HepG2 (cell line): ENCODE data around the gene EIF3A. TPM values are rescaled to one million over a fixed set of nuclear protein-coding genes. Genes with fewer than 3 reads are reported as not detected.
A peak's percentile ranks its signal among the peaks of the same experiment; 100 is the strongest.

ENCODE experiments used
- JUN ChIP-seq: sonication (generic); formaldehyde crosslinking; IDR thresholded peaks from 2 replicates; pipeline ENCODE4 v1.4.0; 2020; ENCODE audit warnings: mild to moderate bottlenecking, missing genetic modification reagents
- MBD4 ChIP-seq: IDR thresholded peaks from 2 replicates; pipeline ENCODE4 v1.6.1; 2012; ENCODE audit warnings: low read length, inconsistent platforms, borderline replicate concordance
- PHB2 ChIP-seq: fragments of 450-650 bp; IDR thresholded peaks from 2 replicates; pipeline ENCODE4 v1.6.1; 2018; ENCODE audit not compliant: partially characterized antibody
- PHF21A ChIP-seq: sonication (generic); formaldehyde crosslinking; IDR thresholded peaks from 2 replicates; pipeline ENCODE4 v1.5.0; 2020; ENCODE audit warnings: mild to moderate bottlenecking, missing genetic modification reagents
- ZNF235 ChIP-seq: sonication (generic); formaldehyde crosslinking; IDR thresholded peaks from 2 replicates; pipeline ENCODE4 v1.8.1; 2023; ENCODE audit warnings: mild to moderate bottlenecking, missing genetic modification reagents, borderline replicate concordance
- ZNF317 ChIP-seq: sonication (generic); formaldehyde crosslinking; IDR thresholded peaks from 2 replicates; pipeline ENCODE4 v1.5.0; 2020; ENCODE audit warnings: mild to moderate bottlenecking, missing genetic modification reagents
- ZNF746 ChIP-seq: sonication (generic); formaldehyde crosslinking; IDR thresholded peaks from 2 replicates; pipeline ENCODE4 v1.8.0; 2022; ENCODE audit warnings: mild to moderate bottlenecking, missing genetic modification reagents
- polyA plus RNA-seq, 8 experiments: library from polyadenylated mRNA; depleted of rRNA in 3 of 8; stranded (reverse) in 7 of 8; unstranded in 1 of 8; fragments of >200 nt; fragmentation: Illumina TruSeq in 4 of 8; extraction: Trizol in 4 of 8; gene quantifications; 2 replicates each; pipeline versions ENCODE4 v1.2.1 to v1.2.3, GENCODE V29; 2011 to 2016; ENCODE audit warnings: low read depth in 4 of 8, missing spikeins in 1 of 8, mixed read lengths in 1 of 8; ENCODE audit not compliant: insufficient read depth in 1 of 8
- total RNA-seq, 5 experiments: library from RNA; depleted of rRNA; stranded (reverse); fragments of >200 nt; fragmentation: Illumina TruSeq; extraction: Trizol; gene quantifications; 2 replicates each; pipeline ENCODE4 v1.2.3, GENCODE V29; 2016; ENCODE audit warnings: low read depth in 1 of 5
- TF ChIP-seq, protein P1 (sequence below): sonication (generic); formaldehyde crosslinking; IDR thresholded peaks from 2 replicates; pipeline ENCODE4 v1.5.1; 2020; ENCODE audit warnings: missing genetic modification reagents, mild to moderate bottlenecking, borderline replicate concordance
- TF ChIP-seq, protein P2 (sequence below): IDR thresholded peaks from 2 replicates; pipeline ENCODE4 v1.6.1; 2016
- TF ChIP-seq, protein P3 (sequence below), 2 experiments: sonication (generic) in 1 of 2; formaldehyde crosslinking in 1 of 2; IDR thresholded peaks; 2 replicates each; pipeline versions ENCODE4 v1.4.0 to v1.6.1; 2018 to 2020; ENCODE audit warnings: missing genetic modification reagents in 2 of 2, borderline replicate concordance in 1 of 2, low read depth in 1 of 2, mild to moderate bottlenecking in 1 of 2, missing biosample characterization in 1 of 2
- TF ChIP-seq, protein P4 (sequence below): sonication (generic); formaldehyde crosslinking; IDR thresholded peaks from 2 replicates; pipeline ENCODE4 v1.4.0; 2020; ENCODE audit warnings: mild to moderate bottlenecking, low read depth, missing genetic modification reagents
- TF ChIP-seq, protein P5 (sequence below): sonication (generic); formaldehyde crosslinking; IDR thresholded peaks from 2 replicates; pipeline ENCODE4 v1.9.0; 2022; ENCODE audit warnings: low read depth, missing genetic modification reagents
- TF ChIP-seq, protein P6 (sequence below): sonication (generic); formaldehyde crosslinking; IDR thresholded peaks from 2 replicates; pipeline ENCODE4 v1.5.0; 2020; ENCODE audit warnings: mild to moderate bottlenecking, missing genetic modification reagents
- TF ChIP-seq, protein P7 (sequence below): IDR thresholded peaks from 2 replicates; pipeline ENCODE4 v1.6.1; 2018; ENCODE audit warnings: missing genetic modification reagents, mild to moderate bottlenecking, missing compliant biosample characterization

The EIF3A gene
- total and polyA plus RNA-seq, 2 of the 13 experiments (the other 11 are each of a cell fraction or from before 2014, with no cell fraction given), result 25.6 to 117 TPM

DNA sequence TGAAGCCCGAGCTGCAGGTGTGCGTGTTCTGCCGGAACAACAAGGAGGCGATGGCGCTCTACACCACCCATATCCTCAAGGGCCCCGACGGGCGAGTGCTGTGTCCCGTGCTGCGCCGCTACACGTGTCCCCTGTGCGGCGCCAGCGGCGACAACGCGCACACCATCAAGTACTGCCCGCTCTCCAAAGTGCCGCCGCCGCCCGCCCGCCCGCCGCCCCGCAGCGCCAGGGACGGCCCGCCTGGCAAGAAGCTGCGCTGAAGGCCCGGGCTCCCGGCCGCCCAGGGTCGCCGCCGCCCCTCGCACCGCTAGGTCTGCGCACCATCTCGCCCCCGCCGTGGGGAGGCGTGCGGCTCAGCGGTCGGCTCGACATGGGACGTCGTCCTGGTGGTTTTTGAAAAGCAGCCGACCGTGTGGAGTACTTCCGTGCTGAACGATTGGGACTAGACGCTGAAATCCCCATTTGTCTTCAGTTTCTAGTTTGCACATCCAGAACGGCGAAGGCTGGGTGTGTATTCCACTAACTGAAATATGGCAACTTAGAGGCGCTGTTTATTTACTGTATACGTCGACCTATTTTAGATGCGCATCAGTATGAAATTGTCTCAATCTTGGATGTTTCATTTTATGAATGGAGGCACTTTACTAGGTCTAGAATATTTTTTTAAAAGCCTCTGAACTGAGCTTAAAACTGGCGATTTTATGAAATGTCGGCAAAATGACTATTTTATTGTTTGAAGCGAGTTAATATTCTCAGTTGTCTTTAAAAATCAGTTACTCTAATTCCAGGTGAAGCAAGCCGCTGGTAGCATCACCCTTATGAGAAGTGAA, 50.0 kb downstream of the EIF3A start (continued):
- TF ChIP-seq, protein P1, sequence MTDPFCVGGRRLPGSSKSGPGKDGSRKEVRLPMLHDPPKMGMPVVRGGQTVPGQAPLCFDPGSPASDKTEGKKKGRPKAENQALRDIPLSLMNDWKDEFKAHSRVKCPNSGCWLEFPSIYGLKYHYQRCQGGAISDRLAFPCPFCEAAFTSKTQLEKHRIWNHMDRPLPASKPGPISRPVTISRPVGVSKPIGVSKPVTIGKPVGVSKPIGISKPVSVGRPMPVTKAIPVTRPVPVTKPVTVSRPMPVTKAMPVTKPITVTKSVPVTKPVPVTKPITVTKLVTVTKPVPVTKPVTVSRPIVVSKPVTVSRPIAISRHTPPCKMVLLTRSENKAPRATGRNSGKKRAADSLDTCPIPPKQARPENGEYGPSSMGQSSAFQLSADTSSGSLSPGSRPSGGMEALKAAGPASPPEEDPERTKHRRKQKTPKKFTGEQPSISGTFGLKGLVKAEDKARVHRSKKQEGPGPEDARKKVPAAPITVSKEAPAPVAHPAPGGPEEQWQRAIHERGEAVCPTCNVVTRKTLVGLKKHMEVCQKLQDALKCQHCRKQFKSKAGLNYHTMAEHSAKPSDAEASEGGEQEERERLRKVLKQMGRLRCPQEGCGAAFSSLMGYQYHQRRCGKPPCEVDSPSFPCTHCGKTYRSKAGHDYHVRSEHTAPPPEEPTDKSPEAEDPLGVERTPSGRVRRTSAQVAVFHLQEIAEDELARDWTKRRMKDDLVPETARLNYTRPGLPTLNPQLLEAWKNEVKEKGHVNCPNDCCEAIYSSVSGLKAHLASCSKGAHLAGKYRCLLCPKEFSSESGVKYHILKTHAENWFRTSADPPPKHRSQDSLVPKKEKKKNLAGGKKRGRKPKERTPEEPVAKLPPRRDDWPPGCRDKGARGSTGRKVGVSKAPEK (CRISPR knock-in tag), result no peak
- TF ChIP-seq, protein P2, sequence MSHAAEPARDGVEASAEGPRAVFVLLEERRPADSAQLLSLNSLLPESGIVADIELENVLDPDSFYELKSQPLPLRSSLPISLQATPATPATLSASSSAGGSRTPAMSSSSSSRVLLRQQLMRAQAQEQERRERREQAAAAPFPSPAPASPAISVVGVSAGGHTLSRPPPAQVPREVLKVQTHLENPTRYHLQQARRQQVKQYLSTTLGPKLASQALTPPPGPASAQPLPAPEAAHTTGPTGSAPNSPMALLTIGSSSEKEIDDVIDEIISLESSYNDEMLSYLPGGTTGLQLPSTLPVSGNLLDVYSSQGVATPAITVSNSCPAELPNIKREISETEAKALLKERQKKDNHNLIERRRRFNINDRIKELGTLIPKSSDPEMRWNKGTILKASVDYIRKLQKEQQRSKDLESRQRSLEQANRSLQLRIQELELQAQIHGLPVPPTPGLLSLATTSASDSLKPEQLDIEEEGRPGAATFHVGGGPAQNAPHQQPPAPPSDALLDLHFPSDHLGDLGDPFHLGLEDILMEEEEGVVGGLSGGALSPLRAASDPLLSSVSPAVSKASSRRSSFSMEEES (CRISPR knock-in tag), result 0 out of 2 replicates have a peak, but pooled peaks have one; percentile 6
- TF ChIP-seq, protein P3, sequence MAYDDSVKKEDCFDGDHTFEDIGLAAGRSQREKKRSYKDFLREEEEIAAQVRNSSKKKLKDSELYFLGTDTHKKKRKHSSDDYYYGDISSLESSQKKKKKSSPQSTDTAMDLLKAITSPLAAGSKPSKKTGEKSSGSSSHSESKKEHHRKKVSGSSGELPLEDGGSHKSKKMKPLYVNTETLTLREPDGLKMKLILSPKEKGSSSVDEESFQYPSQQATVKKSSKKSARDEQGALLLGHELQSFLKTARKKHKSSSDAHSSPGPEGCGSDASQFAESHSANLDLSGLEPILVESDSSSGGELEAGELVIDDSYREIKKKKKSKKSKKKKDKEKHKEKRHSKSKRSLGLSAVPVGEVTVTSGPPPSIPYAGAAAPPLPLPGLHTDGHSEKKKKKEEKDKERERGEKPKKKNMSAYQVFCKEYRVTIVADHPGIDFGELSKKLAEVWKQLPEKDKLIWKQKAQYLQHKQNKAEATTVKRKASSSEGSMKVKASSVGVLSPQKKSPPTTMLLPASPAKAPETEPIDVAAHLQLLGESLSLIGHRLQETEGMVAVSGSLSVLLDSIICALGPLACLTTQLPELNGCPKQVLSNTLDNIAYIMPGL (CRISPR knock-in tag; IDR thresholded peaks at IDR 0.05; ENCODE audit: borderline replicate concordance in 1 of 2, low read depth in 1 of 2), result 0 out of 4 replicates have a peak, but pooled peaks of 1 of the 2 experiments have one; percentile 40
- TF ChIP-seq ZNF746 (no peak), PHF21A (no peak), JUN (CRISPR knock-in tag) (no peak), PHB2 (no peak), ZNF235 (CRISPR knock-in tag) (no peak), ZNF317 (CRISPR knock-in tag) (0 out of 2 replicates have a peak, but pooled peaks have one; percentile 64), MBD4 (peak; percentile 47; the same call in 1 of the 2 replicates)
- TF ChIP-seq, protein P4, sequence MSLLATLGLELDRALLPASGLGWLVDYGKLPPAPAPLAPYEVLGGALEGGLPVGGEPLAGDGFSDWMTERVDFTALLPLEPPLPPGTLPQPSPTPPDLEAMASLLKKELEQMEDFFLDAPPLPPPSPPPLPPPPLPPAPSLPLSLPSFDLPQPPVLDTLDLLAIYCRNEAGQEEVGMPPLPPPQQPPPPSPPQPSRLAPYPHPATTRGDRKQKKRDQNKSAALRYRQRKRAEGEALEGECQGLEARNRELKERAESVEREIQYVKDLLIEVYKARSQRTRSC (CRISPR knock-in tag), result no peak
- TF ChIP-seq, protein P5, sequence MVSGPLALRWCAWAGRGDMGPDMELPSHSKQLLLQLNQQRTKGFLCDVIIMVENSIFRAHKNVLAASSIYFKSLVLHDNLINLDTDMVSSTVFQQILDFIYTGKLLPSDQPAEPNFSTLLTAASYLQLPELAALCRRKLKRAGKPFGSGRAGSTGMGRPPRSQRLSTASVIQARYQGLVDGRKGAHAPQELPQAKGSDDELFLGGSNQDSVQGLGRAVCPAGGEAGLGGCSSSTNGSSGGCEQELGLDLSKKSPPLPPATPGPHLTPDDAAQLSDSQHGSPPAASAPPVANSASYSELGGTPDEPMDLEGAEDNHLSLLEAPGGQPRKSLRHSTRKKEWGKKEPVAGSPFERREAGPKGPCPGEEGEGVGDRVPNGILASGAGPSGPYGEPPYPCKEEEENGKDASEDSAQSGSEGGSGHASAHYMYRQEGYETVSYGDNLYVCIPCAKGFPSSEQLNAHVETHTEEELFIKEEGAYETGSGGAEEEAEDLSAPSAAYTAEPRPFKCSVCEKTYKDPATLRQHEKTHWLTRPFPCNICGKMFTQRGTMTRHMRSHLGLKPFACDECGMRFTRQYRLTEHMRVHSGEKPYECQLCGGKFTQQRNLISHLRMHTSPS (CRISPR knock-in tag), result no peak
- TF ChIP-seq, protein P6, sequence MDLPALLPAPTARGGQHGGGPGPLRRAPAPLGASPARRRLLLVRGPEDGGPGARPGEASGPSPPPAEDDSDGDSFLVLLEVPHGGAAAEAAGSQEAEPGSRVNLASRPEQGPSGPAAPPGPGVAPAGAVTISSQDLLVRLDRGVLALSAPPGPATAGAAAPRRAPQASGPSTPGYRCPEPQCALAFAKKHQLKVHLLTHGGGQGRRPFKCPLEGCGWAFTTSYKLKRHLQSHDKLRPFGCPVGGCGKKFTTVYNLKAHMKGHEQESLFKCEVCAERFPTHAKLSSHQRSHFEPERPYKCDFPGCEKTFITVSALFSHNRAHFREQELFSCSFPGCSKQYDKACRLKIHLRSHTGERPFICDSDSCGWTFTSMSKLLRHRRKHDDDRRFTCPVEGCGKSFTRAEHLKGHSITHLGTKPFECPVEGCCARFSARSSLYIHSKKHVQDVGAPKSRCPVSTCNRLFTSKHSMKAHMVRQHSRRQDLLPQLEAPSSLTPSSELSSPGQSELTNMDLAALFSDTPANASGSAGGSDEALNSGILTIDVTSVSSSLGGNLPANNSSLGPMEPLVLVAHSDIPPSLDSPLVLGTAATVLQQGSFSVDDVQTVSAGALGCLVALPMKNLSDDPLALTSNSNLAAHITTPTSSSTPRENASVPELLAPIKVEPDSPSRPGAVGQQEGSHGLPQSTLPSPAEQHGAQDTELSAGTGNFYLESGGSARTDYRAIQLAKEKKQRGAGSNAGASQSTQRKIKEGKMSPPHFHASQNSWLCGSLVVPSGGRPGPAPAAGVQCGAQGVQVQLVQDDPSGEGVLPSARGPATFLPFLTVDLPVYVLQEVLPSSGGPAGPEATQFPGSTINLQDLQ (CRISPR knock-in tag), result no peak
- TF ChIP-seq, protein P7, sequence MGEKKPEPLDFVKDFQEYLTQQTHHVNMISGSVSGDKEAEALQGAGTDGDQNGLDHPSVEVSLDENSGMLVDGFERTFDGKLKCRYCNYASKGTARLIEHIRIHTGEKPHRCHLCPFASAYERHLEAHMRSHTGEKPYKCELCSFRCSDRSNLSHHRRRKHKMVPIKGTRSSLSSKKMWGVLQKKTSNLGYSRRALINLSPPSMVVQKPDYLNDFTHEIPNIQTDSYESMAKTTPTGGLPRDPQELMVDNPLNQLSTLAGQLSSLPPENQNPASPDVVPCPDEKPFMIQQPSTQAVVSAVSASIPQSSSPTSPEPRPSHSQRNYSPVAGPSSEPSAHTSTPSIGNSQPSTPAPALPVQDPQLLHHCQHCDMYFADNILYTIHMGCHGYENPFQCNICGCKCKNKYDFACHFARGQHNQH, result no peak
